Measurements from ENCODE around the gene APOBEC3G.
"Not testable (repeated sequence)": the region's sequence is repeated elsewhere in the genome, so short reads cannot be mapped to it uniquely, and the experiment has no call there.

APOBEC3G gene

DNA sequence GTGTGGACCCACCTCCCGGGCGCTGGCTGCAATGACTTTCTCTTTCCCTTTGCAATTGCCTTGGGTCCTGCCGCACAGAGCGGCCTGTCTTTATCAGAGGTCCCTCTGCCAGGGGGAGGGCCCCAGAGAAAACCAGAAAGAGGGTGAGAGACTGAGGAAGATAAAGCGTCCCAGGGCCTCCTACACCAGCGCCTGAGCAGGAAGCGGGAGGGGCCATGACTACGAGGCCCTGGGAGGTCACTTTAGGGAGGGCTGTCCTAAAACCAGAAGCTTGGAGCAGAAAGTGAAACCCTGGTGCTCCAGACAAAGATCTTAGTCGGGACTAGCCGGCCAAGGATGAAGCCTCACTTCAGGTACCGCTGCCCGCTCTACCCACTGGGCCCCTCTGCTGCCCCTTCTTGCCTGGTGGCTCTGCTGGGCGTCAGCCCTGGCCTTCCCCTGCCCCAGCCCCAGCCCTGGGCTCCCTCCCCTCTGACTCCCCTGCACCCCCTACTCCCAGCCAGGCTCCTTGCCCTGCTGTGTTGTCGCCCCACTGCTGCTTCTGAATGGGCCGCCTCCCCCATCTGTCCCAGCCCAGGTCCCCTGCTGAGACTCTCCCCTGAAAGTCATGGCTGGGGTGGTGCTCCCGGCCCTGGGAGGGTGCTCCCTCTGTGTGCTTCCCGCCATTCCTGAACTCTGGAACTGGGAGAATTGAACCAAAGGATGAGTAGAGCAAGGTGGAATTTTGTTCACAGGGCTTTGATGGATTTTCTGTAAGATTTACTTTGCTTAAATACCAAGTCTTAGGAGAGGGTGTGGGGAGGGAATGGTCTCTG lies at the start of gene APOBEC3G:
TSS of gene APOBEC3G (plus strand) at position 250 of the 815 bp plus-strand sequence. CDS start at position 337, 87 bp downstream.
- DNase-seq (ENCODE audit: low read depth in 2 of 2): peak in 1 of 2 donors; percentile 50

DNA sequence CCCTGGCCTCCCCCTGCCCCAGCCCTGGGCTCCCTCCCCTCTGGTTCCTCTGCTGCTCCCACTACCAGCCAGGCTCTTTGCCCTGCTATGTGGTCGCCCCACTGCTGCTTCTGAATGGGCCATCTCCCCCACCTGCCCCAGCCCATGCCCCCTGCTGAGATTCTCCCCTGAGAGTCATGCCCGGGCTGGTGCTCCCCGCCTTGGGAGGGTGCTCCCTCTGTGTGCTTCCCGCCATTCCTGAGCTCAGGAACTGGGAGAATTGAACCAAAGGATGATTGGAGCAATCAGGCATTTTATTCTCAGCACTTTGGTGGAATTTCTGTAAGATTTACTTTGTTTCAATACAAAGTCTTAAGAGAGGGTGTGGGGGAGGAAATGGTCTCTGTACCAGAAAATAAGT lies 49.4 kb upstream of the APOBEC3G start:
- no peak for DNase-seq (ENCODE audit: low read depth in 2 of 2)

DNA sequence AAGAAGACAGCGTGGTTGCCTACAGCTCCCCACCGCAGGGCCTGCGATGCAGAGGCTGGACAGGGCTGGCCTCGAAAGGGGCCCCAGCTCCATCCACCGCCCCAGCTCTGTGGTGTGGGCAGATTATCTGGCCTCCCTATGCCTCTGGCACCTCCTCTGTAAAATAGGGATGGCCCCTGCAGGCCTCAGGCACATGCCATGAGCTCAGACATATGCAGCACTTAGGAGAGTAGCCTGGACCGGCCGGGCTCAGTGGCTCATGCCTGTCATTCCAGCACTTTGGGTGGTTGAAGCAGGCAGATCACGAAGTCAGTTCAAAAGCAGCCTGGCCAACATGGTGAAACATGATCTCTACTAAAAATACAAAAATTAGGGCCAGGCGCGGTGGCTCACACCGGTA lies 48.8 kb upstream of the APOBEC3G start:
- no peak for DNase-seq (ENCODE audit: low read depth in 2 of 2)

DNA sequence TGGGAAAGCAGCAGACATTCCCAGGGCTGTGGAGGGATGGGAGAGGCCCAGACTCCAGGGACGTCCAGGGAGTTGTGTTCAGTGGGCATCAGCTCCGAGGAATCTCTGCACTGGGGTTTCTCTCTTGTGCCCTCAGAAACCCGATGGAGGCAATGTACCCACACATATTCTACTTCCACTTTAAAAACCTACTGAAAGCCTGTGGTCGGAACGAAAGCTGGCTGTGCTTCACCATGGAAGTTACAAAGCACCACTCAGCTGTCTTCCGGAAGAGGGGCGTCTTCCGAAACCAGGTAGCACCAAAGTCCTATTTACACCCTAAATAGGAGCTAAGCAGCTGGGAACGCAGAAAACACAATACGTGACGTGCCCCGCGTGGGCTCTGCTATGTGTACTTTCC lies 47.8 kb upstream of the APOBEC3G start:
- no peak for DNase-seq (ENCODE audit: low read depth in 2 of 2)

DNA sequence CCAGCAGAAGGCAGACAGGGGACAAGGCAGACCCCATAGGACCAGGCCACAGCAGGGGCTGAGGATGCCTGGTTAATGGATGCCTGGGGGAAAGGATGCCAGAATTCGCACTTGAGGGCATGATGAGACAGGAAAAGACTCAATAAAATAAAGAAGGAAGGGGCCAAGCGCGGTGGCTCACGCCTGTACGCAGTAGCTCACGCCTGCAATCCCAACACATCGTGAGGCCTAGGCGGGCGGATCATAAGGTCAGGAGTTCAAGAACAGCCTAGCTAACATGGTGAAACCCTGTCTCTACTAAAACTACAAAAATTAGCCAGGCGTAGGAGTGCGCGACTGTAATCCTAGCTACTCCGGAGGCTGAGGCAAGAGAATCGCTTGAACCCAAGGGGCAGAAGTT lies 46.4 kb upstream of the APOBEC3G start:
- DNase-seq (ENCODE audit: low read depth in 2 of 2): no peak

DNA sequence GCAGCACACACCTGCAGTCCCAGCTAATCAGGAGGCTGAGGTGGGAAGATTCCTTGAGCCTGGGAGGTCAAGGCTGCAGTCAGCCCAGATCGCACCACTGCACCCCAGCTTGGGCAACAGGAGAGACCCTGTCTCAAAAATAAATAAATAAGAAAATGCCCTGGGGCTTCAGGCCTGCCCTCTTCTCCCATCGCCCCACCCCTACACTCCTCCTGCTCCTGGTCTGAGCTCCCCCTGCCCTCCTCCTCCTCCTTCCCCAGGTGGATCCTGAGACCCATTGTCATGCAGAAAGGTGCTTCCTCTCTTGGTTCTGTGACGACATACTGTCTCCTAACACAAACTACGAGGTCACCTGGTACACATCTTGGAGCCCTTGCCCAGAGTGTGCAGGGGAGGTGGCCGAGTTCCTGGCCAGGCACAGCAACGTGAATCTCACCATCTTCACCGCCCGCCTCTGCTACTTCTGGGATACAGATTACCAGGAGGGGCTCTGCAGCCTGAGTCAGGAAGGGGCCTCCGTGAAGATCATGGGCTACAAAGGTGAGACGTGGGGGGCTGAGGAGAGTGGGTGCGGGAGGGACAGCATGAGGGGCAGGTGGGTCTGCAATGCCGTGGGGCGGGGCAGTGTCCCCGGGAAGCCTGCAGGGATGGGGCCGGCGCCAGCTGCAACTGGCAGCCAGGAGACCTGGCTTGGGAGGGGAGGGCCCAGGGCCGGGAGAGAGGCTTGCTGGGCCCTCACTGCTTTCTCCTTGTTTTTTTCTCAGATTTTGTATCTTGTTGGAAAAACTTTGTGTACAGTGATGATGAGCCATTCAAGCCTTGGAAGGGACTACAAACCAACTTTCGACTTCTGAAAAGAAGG lies 45.4 kb upstream of the APOBEC3G start:
- not testable (repeated sequence) for DNase-seq (ENCODE audit: low read depth in 2 of 2)

DNA sequence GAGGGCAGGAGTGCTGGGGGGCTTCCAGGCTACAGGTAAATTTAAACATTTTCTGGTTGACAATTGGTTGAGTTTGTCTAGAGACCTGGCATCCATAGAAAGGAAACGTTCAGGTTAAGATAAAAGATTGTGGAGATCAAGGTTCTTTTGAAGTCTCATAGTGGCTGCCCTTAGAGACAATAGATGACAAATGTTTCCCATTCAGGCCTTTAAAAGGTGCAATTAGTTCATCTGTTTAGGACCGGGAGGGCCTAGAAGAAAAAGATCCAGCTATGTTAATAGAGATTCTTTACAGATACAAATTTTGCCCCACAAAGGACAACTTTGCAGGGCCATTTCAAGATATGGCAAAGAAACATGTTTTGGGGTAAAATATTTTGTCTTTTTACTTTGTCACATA lies 40.0 kb upstream of the APOBEC3G start:
- not testable (repeated sequence) for DNase-seq (ENCODE audit: low read depth in 2 of 2)

DNA sequence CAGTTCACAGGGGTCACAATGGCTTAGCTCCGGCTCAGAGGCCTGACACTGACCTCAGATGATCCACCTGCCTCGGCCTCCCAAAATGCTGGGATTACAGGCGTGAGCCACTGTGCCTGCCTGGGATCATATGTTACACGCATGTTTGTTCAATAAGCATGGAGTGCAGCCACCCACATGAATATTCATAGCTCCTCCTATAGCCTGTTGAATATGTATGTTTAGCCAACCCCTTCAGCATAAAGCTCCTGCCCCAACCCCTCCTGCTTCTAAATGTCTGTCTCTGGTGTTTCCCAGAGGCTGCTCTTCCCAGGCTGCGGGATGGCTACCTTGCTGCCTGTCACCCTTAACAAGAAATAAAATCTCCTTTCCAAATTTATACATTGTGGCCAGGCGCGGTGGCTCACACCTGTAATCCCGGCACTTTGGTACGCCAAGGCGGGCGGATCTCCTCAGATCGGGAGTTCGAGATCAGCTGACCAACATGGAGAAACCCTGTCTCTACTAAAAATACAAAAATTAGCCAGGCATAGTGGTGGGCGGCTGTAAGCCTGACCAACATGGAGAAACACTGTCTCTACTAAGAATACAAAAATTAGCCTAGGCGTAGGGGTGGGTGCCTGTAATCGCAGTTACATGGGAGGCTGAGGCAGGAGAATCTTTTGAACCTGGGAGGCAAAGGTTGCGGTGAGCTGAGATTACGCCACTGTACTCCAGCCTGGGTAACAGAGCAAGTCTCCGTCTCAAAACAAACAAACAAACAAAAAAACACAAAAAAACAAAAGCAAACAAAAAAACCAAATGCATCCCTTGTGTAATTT lies 37.6 kb upstream of the APOBEC3G start:
- no peak for DNase-seq (ENCODE audit: low read depth in 2 of 2)

DNA sequence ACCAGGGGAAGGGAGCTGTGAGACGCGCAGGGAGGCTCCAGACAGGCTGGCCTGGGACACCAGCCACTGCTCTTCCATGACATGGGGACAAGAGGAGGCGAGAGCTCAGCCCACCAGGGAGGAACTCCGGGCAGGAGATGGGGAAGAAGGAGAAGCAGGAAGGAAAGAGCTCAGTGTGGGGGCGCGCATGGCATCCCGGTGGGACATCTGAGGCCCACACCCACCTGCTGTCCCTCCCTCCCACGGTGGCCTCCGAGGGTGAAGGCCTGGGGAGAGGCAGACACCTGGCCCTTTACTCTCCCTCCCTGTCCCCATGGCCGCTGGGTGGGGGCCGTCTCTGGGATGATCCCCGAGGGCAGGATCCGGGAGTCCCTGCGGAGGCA lies 36.9 kb upstream of the APOBEC3G start:
- DNase-seq (ENCODE audit: low read depth in 2 of 2): not testable (repeated sequence)

DNA sequence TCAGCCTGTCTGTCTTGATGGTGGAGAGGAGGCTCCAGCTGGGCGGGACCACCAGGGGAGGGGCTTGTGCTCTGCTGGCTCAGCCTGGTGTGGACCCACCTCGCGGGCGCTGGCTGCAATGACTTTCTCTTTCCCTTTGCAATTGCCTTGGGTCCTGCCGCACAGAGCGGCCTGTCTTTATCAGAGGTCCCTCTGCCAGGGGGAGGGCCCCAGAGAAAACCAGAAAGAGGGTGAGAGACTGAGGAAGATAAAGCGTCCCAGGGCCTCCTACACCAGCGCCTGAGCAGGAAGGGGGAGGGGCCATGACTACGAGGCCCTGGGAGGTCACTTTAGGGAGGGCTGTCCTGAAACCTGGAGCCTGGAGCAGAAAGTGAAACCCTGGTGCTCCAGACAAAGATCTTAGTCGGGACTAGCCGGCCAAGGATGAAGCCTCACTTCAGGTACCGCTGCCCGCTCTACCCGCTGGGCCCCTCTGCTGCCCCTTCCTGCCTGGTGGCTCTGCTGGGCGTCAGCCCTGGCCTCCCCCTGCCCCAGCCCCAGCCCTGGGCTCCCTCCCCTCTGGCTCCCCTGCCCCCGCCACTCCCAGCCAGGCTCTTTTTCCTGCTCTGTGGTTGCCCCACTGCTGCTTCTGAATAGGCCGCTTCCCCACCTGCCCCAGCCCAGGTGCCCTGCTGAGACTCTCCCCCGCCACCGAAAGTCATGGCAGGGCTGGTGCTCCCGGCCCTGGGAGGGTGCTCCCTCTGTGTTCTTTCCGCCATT lies 36.4 kb upstream of the APOBEC3G start, which contains the start of gene APOBEC3F:
TSS of gene APOBEC3F (plus strand) at position 327 of the 759 bp plus-strand sequence. CDS start at position 424, 97 bp downstream.
- DNase-seq (ENCODE audit: low read depth in 2 of 2): peak; percentile 61 to 65

DNA sequence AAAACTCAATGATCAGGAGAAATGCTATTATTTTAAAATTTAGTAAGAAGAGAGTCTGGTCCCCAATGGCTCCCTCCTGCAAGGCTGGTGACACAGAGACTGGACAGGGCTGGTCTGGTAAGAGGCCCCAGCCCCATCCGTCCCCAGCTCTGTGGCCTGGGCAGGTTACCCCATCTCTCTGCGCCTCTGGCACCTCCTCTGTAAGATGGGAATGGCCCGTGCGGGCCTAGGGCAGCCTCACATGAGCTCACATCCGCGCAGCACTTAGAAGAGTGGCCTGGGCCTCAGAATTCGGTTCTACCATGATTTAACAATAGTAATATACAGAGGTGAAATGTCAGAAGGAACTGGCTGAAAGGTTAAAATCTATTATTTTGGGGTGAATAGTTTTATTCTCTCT lies 35.2 kb upstream of the APOBEC3G start:
- no peak for DNase-seq (ENCODE audit: low read depth in 2 of 2)

DNA sequence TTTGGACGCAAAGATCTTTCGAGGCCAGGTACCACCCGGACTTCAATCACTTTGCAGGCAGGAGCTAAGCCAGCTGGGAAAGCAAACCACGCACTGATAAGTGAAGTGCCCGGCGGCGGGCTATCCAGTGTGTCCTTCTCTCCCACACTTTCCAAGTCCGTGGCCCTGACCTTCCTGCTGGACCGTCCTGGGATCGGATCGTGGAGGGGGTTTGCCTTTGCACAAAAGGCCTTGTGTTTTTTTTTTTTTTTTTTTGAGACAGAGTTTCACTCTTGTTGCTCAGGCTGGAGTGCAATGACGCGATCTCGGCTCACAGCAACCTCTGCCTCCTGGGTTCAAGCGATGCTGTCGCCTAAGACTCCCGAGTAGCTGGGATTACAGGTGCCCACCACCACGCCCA lies 34.0 kb upstream of the APOBEC3G start:
- not testable (repeated sequence) for DNase-seq (ENCODE audit: low read depth in 2 of 2)

DNA sequence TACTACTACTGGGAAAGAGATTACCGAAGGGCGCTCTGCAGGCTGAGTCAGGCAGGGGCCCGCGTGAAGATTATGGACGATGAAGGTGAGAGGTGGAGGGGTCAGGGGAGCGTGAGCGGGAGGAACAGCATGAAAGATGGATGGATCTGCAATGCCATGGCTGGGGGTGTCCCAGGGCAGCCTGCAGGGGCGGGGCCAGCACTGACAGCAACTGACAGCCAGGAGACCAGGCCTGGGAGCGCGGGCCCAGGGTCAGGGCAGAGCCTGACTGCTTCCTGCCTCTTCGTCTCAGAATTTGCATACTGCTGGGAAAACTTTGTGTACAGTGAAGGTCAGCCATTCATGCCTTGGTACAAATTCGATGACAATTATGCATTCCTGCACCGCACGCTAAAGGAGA lies 31.9 kb upstream of the APOBEC3G start:
- not testable (repeated sequence) for DNase-seq (ENCODE audit: low read depth in 2 of 2)

DNA sequence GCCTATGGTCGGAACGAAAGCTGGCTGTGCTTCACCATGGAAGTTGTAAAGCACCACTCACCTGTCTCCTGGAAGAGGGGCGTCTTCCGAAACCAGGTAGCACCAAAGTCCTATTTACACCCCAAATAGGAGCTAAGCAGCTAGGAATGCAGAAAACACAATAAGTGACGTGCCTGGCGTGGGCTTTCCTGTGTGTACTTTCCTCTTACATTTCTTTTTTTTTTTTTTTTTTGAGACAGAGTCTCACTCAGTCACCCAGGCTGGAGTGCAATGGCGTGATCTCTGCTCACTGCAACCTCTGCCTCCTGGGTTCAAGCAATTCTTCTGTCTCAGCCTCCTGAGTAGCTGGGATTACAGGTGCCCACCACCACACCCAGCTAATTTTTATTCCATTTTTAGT lies 27.6 kb upstream of the APOBEC3G start:
- not testable (repeated sequence) for DNase-seq (ENCODE audit: low read depth in 2 of 2)

DNA sequence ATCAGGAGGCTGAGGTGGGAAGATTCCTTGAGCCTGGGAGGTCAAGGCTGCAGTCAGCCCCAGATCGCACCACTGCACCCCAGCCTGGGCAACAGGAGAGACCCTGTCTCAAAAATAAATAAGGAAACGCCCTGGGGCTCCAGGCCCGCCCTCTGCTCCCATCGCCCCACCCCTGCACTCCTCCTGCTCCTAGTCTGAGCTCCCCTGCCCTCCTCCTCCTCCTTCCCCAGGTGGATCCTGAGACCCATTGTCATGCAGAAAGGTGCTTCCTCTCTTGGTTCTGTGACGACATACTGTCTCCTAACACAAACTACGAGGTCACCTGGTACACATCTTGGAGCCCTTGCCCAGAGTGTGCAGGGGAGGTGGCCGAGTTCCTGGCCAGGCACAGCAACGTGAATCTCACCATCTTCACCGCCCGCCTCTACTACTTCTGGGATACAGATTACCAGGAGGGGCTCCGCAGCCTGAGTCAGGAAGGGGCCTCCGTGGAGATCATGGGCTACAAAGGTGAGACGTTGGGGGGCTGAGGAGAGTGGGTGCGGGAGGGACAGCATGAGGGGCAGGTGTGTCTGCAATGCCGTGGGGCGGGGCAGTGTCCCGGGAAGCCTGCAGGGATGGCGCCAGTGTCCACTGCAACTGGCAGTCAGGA lies 25.1 kb upstream of the APOBEC3G start:
- not testable (repeated sequence) for DNase-seq (ENCODE audit: low read depth in 2 of 2)

DNA sequence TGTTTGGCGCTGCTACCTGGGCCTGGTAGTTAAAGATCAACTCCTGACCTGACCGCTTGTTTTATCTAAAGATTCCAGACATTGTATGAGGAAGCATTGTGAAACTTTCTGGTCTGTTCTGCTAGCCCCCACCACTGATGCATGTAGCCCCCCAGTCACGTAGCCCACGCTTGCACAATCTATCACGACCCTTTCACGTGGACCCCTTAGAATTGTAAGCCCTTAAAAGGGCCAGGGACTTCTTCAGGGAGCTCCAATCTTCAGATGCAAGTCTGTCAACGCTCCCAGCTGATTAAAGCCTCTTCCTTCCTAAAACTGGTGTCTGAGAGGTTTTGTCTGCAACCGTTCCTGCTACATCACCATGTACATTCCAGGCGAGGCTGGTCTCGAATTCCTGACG lies 21.4 kb upstream of the APOBEC3G start:
- no peak for DNase-seq (ENCODE audit: low read depth in 2 of 2)

DNA sequence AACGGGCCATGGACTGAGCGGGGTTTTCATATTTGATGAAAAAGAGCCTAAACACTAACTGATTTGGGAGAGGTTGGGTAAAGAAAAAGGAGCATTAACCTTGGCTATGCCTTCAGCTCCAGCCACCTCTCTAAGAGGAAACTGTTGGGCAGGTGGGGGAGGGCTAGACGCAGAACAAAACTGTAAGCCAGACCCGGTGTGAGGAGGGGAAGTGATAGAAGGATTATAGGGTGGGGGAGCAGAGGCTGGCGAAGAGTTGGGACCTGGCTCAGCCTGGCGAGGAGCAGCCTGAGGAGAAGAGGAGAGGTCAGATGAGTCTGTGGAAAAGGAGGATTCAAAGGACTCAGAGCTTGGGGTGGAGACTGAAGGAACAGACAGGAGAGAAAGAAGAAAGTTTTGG lies 15.8 kb upstream of the APOBEC3G start:
- DNase-seq (ENCODE audit: low read depth in 2 of 2): not testable (repeated sequence)

DNA sequence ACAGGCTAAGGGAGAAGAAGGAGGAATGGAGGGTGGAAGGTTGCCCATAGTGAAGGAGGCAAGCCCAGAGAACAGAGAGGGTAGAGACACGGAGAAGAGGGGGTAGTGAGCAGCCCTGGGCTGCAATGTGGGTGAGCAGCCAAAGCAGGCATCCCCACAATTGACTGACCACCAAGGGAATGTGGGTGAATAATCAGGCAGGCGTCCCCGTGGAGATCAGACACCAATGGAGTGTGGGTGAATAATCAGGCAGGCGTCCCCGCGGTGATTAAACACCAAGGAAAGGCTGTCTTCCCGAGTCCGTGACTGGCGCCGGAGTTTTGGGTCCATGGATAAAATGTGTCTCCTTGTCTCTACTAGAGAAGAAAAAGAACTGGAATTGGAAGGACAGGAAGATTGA lies 15.1 kb upstream of the APOBEC3G start:
- not testable (repeated sequence) for DNase-seq (ENCODE audit: low read depth in 2 of 2)

DNA sequence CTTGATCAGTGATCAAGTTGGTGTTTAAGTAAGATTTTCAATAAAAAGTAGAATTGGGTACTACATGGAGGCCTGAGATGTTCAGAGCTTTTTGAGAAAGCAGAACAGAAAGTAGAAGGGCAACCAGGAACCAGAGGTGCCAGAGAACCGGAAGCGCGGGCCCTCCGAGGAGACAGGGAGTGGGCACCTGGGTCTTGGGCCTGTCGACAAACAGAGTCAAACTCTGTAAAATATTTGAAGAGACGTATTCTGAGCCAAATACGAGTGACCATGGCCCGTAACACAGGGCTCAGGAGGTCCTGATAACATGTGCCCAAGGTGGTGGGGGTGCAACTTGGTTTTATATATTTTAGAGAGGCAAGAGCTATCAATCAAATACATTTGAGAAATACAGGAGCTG lies 13.2 kb upstream of the APOBEC3G start:
- DNase-seq (ENCODE audit: low read depth in 2 of 2): not testable (repeated sequence)
